BLaER1 treated with 17β-estradiol and CSF1 and Interleukin-3, amounts not matched to agents 10 nM and 100 nM (cell line): Measurements from ENCODE around the gene MT1A.
A peak's percentile ranks its signal among the peaks of the same experiment; 100 is the strongest.

Source experiments
- H3K27ac ChIP-seq, 11 experiments: shearing (Covaris generic); formaldehyde crosslinking; 2 replicates each; pipeline ENCODE4 v1.8.1; 2022
- H3K27me3 ChIP-seq, 11 experiments: shearing (Covaris generic); formaldehyde crosslinking; 2 replicates each; pipeline ENCODE4 v1.8.1; 2022
- H3K36me3 ChIP-seq, 11 experiments: shearing (Covaris generic); formaldehyde crosslinking; 2 replicates each; pipeline ENCODE4 v1.8.1; 2022
- H3K4me1 ChIP-seq, 10 experiments: shearing (Covaris generic); formaldehyde crosslinking; 2 replicates each; pipeline ENCODE4 v1.8.1; 2022
- H3K4me2 ChIP-seq, 11 experiments: shearing (Covaris generic); formaldehyde crosslinking; 2 replicates each; pipeline ENCODE4 v1.8.1; 2022
- H3K4me3 ChIP-seq, 10 experiments: shearing (Covaris generic); formaldehyde crosslinking; 2 replicates each; pipeline ENCODE4 v1.8.1; 2022
- H3K9ac ChIP-seq, 11 experiments: shearing (Covaris generic); formaldehyde crosslinking; 2 replicates each; pipeline ENCODE4 v1.8.1; 2022
- H3K9me3 ChIP-seq, 11 experiments: shearing (Covaris generic); formaldehyde crosslinking; replicated peaks in 1 of 11; 2 replicates each; pipeline ENCODE4 v1.8.1; 2022
- H4K20me1 ChIP-seq, 11 experiments: shearing (Covaris generic); formaldehyde crosslinking; 2 replicates each; pipeline ENCODE4 v1.8.1; 2022
- Cebpa-rat ChIP-seq, 11 experiments: shearing (Covaris generic); IDR thresholded peaks; 2 replicates each; pipeline ENCODE4 v1.8.1; 2022

MT1A gene

GRCh38 chr16:56637814-56638750 is at the start of gene MT1A:
Gene MT1A (plus strand): TSS chr16:56638666. CDS start chr16:56638739, 73 bp downstream.
- Histone ChIP-seq H3K9ac (no peak within 1 kb of the TSS), H3K9me3 (peaks cover 5 to 28% (median 17%) of the 10 kb centered on the region in 11 experiments; a peak in 18 of 22 replicates), H3K27me3 (peaks cover 100% of the 10 kb centered on the region in 11 experiments), H3K27ac (no peak within 1 kb of the TSS), H3K4me2 (no peak within 1 kb of the TSS), H4K20me1 (peaks cover 0 to 47% (median 28%) of the 10 kb centered on the region in 11 experiments; a peak in 14 of 22 replicates), H3K36me3 (no peaks in the 10 kb centered on the region), H3K4me3 (peak within 1 kb of the TSS in 1 of 10 experiments; percentile 11; a peak in 1 of 20 replicates), H3K4me1 (peaks cover 0 to 4% (median 0%) of the 10 kb centered on the region in 10 experiments; a peak in 1 of 20 replicates)
- TF ChIP-seq Cebpa-rat (IDR thresholded peaks at IDR 0.05) = no peak

- Histone ChIP-seq H3K4me2 (no peak overlapping the region), H3K4me1 (peaks cover 0 to 19% (median 7%) of the 10 kb centered on the region in 10 experiments; a peak in 13 of 20 replicates), H3K27me3 (peaks cover 18 to 30% (median 21%) of the 10 kb centered on the region in 11 experiments), H4K20me1 (no peaks in the 10 kb centered on the region; a peak in 1 of 22 replicates), H3K27ac (no peak overlapping the region), H3K9ac (no peak overlapping the region), H3K4me3 (no peak overlapping the region), H3K9me3 (no peaks in the 10 kb centered on the region; a peak in 1 of 22 replicates), H3K36me3 (no peaks in the 10 kb centered on the region)
- TF ChIP-seq Cebpa-rat (IDR thresholded peaks at IDR 0.05) = no peak
Measured at GRCh38 chr16:56588781-56589140, 49.7 kb upstream of the MT1A start.

GRCh38 chr16:56589141-56590039 is 49.1 kb upstream of the MT1A start, which contains the start of gene MT3:
Gene MT3 (plus strand): TSS chr16:56589528. CDS start chr16:56589591, 63 bp downstream.
- Histone ChIP-seq H3K27ac (no peak within 1 kb of the TSS), H3K9me3 (peaks cover 0 to 5% (median 0%) of the 10 kb centered on the region in 11 experiments; a peak in 2 of 22 replicates), H3K9ac (no peak within 1 kb of the TSS), H3K27me3 (peaks cover 18 to 30% (median 21%) of the 10 kb centered on the region in 11 experiments), H3K4me2 (no peak within 1 kb of the TSS), H4K20me1 (no peaks in the 10 kb centered on the region; a peak in 1 of 22 replicates), H3K36me3 (no peaks in the 10 kb centered on the region), H3K4me3 (no peak within 1 kb of the TSS), H3K4me1 (peaks cover 0 to 19% (median 7%) of the 10 kb centered on the region in 10 experiments; a peak in 13 of 20 replicates)
- no peak for TF ChIP-seq Cebpa-rat (IDR thresholded peaks at IDR 0.05)

- Histone ChIP-seq H3K9ac (no peak overlapping the region), H4K20me1 (no peaks in the 10 kb centered on the region; a peak in 1 of 22 replicates), H3K4me1 (peaks cover 0 to 19% (median 7%) of the 10 kb centered on the region in 10 experiments; a peak in 13 of 20 replicates), H3K4me2 (peak overlapping the region in 7 of 11 experiments; percentile 8 to 69 (median 59); a peak in 11 of 22 replicates), H3K36me3 (no peaks in the 10 kb centered on the region), H3K27ac (no peak overlapping the region), H3K4me3 (no peak overlapping the region), H3K9me3 (peaks cover 0 to 5% (median 0%) of the 10 kb centered on the region in 11 experiments; a peak in 2 of 22 replicates), H3K27me3 (peaks cover 18 to 30% (median 21%) of the 10 kb centered on the region in 11 experiments)
- no peak for TF ChIP-seq Cebpa-rat (IDR thresholded peaks at IDR 0.05)
Measured at GRCh38 chr16:56591377-56592060, 46.9 kb upstream of the MT1A start.

GRCh38 chr16:56593573-56594291 is 44.7 kb upstream of the MT1A start:
- TF ChIP-seq Cebpa-rat (IDR thresholded peaks at IDR 0.05) = no peak
- Histone ChIP-seq H3K4me1 (peaks cover 0 to 19% (median 7%) of the 10 kb centered on the region in 10 experiments; a peak in 13 of 20 replicates), H3K4me2 (no peak overlapping the region), H4K20me1 (no peaks in the 10 kb centered on the region; a peak in 1 of 22 replicates), H3K27ac (no peak overlapping the region), H3K4me3 (no peak overlapping the region), H3K36me3 (no peaks in the 10 kb centered on the region), H3K27me3 (peaks cover 16 to 22% (median 18%) of the 10 kb centered on the region in 11 experiments), H3K9ac (no peak overlapping the region), H3K9me3 (peaks cover 0 to 5% (median 0%) of the 10 kb centered on the region in 11 experiments; a peak in 3 of 22 replicates)

GRCh38 chr16:56594292-56594619 is 44.2 kb upstream of the MT1A start:
- Histone ChIP-seq H3K4me2 (no peak overlapping the region), H3K4me3 (no peak overlapping the region), H4K20me1 (no peaks in the 10 kb centered on the region; a peak in 1 of 22 replicates), H3K9me3 (peaks cover 0 to 5% (median 0%) of the 10 kb centered on the region in 11 experiments; a peak in 3 of 22 replicates), H3K27ac (no peak overlapping the region), H3K36me3 (no peaks in the 10 kb centered on the region), H3K4me1 (peaks cover 0 to 19% (median 7%) of the 10 kb centered on the region in 10 experiments; a peak in 13 of 20 replicates), H3K9ac (no peak overlapping the region), H3K27me3 (peaks cover 10 to 17% (median 13%) of the 10 kb centered on the region in 11 experiments)
- no peak for TF ChIP-seq Cebpa-rat (IDR thresholded peaks at IDR 0.05)

- H3K9ac ChIP-seq = no peak overlapping the region
- H3K27me3 ChIP-seq = no peaks in the 10 kb centered on the region
- TF ChIP-seq Cebpa-rat (IDR thresholded peaks at IDR 0.05) = no peak
- H3K9me3 ChIP-seq = no peaks in the 10 kb centered on the region; a peak in 1 of 22 replicates
- H3K36me3 ChIP-seq = no peaks in the 10 kb centered on the region
- peaks cover 0 to 2% (median 0%) of the 10 kb centered on the region in 10 experiments; a peak in 1 of 20 replicates for H3K4me1 ChIP-seq
- H3K27ac ChIP-seq = no peak overlapping the region
- H4K20me1 ChIP-seq = no peaks in the 10 kb centered on the region
- H3K4me2 ChIP-seq = no peak overlapping the region
- no peak overlapping the region for H3K4me3 ChIP-seq
Measured at GRCh38 chr16:56600398-56600999, 38.0 kb upstream of the MT1A start.
